ENCODE data around the gene KLHL29. TPM values are rescaled to one million over a fixed set of nuclear protein-coding genes. Genes with fewer than 3 reads are reported as not detected.

KLHL29 gene
- total and polyA plus RNA-seq, 2 experiments from 2014 or later: 1.5 to 6.5 TPM

GRCh38 chr2:23692851-23693605 is 308.0 kb downstream of the KLHL29 start:
- H3K9me2 ChIP-seq (ENCODE audit: insufficient read depth): no peaks in the 10 kb centered on the region
- Mint-ChIP-seq H3K27me3 (ENCODE audit: insufficient read depth, low read depth, poor library complexity) (peaks cover 16% of the 10 kb centered on the region), H3K27ac (no peak overlapping the region), H3K4me3 (no peak overlapping the region), H3K9me3 (no peaks in the 10 kb centered on the region; the same call in 2 of the 3 replicates), H3K36me3 (ENCODE audit: low read depth) (peaks cover 6% of the 10 kb centered on the region; the same call in 1 of the 3 replicates), H3K4me1 (peaks cover 11% of the 10 kb centered on the region)
- no peak overlapping the region for H2AFZ ChIP-seq
- DNase-seq (ENCODE audit: low spot score): no peak
- H3K4me2 ChIP-seq: no peak overlapping the region
- no peak for ATAC-seq
- no peaks in the 10 kb centered on the region; the same call in 1 of the 2 replicates for H4K20me1 ChIP-seq (replicated peaks; ENCODE audit: insufficient read depth)
- TF ChIP-seq ZNF331 (CRISPR knock-in tag; IDR thresholded peaks at IDR 0.05; ENCODE audit: low read depth) (no peak), CTCF (conservative IDR thresholded peaks at IDR 0.05; ENCODE audit: low read depth in 2 of 2) (no peak), POLR2AphosphoS5 (IDR thresholded peaks at IDR 0.05; ENCODE audit: low read depth) (no peak), REST (IDR thresholded peaks at IDR 0.05; ENCODE audit: unreplicated experiment) (no peak), EZH2phosphoT487 (IDR thresholded peaks at IDR 0.05; ENCODE audit: unreplicated experiment) (no peak), ZNF114 (CRISPR knock-in tag; IDR thresholded peaks at IDR 0.05) (no peak), ZNF462 (CRISPR knock-in tag; IDR thresholded peaks at IDR 0.05) (no peak), STAT1 (IDR thresholded peaks at IDR 0.05; ENCODE audit: unreplicated experiment) (no peak), EZH2 (IDR thresholded peaks at IDR 0.05; ENCODE audit: low read depth, unreplicated experiment) (no peak), NANOG (IDR thresholded peaks at IDR 0.05; ENCODE audit: borderline replicate concordance) (no peak), ETS1 (IDR thresholded peaks at IDR 0.05) (no peak), CREB1 (CRISPR knock-in tag; IDR thresholded peaks at IDR 0.05; ENCODE audit: low read depth) (no peak), JUNB (IDR thresholded peaks at IDR 0.05; ENCODE audit: unreplicated experiment) (no peak)
- no peak overlapping the region for H3K4me3 ChIP-seq
- H3F3A ChIP-seq (replicated peaks; ENCODE audit: low read depth): no peaks in the 10 kb centered on the region
- no peak overlapping the region for H3K27ac ChIP-seq (ENCODE audit: low read depth)
- no peaks in the 10 kb centered on the region for H3K36me3 ChIP-seq (ENCODE audit: insufficient read depth)
- H3K79me2 ChIP-seq (replicated peaks; ENCODE audit: insufficient read depth): no peaks in the 10 kb centered on the region
- H3K27me3 ChIP-seq (ENCODE audit: insufficient read depth): no peaks in the 10 kb centered on the region
- H3K4me1 ChIP-seq (ENCODE audit: insufficient read depth): no peaks in the 10 kb centered on the region
